SK-MEL-5 (cell line): ENCODE measurements around the gene NUDT13. TPM values are rescaled to one million over a fixed set of nuclear protein-coding genes. Genes with fewer than 3 reads are reported as not detected.
A peak's percentile ranks its signal among the peaks of the same experiment; 100 is the strongest.
"Not testable (repeated sequence)": the region's sequence is repeated elsewhere in the genome, so short reads cannot be mapped to it uniquely, and the experiment has no call there.

Source experiments
- DNase-seq: peaks from one replicate; pipeline ENCODE4 v3.0.0-alpha.2; 2016; ENCODE audit warnings: low read depth, low spot score
- in situ Hi-C: cut with HindIII; loops from 2 replicates; pipeline ENCODE4 v1.10.0; 2016; ENCODE audit warnings: low sequenced_read_pairs, high pct_unique_total_duplicates, low pct_unique_long_range_greater_than_20kb
- total RNA-seq: library from RNA; depleted of rRNA; stranded (reverse); fragments of >200 nt; shearing (Covaris generic); gene quantifications from 2 replicates; pipeline ENCODE4 v1.2.3, GENCODE V29; 2014

NUDT13 gene
- total RNA-seq, 1 experiment from 2014 or later: 2.4 TPM

DNA sequence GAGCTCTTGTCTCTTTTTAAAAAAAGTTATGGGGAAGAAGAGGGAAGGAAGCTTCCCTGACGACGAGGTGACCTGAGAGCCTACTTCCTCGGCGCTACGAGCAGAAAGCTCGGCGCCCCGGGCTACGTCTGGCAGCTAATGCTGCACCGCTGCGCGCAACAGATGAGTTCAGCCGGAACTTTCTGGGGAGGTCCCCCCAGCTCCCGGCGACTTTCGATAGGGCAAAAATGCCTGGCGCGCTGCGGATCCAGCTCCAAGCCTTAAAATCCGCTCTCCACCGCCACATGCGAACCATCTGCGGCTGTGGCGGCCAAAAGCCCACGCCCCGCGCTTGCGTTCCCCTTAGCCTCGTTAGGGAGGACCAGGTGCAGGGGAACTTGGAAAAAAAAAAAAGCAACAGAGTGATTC lies 14.2 kb upstream of the NUDT13 start:
- in situ Hi-C loops: no loop called here

GRCh38 chr10:73096449-73097304 lies 13.6 kb upstream of the NUDT13 start, which contains the start of gene P4HA1:
P4HA1 (minus strand) TSS chr10:73096866; CDS start chr10:73074883, 21,983 bp downstream.
- in situ Hi-C loops: no loop called here
- DNase-seq: peak; percentile 95

More for the DNA sequence above, 14.2 kb upstream of the NUDT13 start:
- DNase-seq: peak; percentile 59

- in situ Hi-C loops: no loop called here
- DNase-seq: no peak
These were observed 13.0 kb upstream of the NUDT13 start for GRCh38 chr10:73097305-73097670.

DNA sequence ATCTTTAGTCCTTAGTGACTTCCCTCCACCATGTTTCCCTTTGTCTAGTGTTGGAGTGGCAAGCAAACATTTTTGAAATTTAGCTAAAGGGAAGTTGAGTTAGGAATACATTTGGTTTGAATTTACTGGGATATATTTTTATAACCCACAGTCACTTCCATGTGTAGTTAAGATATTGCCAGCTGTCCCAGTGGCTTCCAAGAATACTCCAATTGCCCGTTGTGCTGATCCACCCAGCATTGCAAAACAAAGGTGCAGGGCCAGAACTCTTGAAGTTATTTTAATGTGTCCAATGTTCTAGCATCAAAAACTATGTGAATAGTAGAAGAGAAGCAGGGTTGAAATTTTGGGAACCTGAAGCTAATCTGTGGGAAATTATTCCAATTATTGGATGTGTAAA lies 11.1 kb upstream of the NUDT13 start:
- in situ Hi-C loops: no loop called here
- DNase-seq: no peak

DNA sequence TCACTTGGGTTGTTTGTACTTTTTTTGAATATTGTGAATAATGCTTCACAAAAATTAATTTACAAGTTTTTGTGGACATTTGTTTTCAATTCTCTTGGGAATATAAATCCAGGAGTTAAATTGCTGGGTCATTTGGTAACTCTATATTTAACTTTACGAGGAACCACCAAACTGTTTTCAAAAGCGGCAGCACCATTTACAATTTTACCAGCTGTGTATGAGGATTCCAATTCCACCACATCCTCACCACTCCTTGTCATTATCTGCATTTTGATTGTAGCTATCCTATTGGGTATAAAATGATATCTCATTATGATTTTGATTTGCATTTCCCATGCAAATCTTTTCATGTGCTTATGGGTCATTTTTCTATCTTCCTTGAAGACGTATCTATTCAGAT lies 4.0 kb upstream of the NUDT13 start:
- no peak for DNase-seq
- in situ Hi-C loops: no loop called here

- DNase-seq, in situ Hi-C loops: not testable (repeated sequence)
These were observed 1.0 kb upstream of the NUDT13 start for GRCh38 chr10:73109248-73109652.

- DNase-seq, in situ Hi-C loops: not testable (repeated sequence)
These were observed 1.8 kb downstream of the NUDT13 start for GRCh38 chr10:73112032-73112431.

DNA sequence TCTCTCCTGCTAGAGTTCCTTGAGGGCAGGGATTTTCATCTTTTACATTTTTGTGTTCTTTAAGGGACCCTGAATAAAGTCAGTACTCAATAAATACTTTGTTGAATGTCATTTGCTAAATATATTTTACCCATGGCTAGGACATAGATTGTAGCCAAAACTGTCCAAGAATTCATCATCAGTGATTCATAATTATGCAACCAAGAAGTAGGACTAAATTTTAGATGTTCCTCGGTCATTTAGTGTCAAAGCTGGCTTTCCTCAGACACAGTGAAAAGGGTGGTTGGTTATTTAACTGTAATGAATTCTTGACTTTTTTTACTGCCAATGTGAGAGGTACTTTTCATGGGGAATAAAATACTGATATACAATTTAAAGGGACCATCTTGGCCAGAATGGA lies 3.3 kb downstream of the NUDT13 start:
- in situ Hi-C loops: no loop called here
- DNase-seq: no peak

DNA sequence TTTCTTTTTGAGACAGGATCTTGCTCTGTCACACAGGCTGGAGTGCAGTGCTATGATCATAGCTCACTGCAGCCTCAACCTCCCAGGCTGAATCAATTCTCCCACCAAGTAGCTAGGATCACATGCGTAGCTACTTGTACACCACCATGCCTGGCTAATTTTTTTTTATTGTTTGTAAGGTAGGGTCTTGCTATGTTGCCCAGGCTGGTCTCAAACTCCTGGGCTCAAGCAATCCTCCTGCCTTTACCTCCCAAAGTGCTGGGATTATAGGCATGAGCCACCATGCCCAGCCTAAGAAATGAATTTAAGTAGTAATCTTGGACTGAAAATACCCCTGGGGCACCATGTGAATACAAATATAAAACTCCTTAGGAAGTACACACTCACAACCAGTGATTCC lies 5.8 kb downstream of the NUDT13 start:
- DNase-seq: no peak
- in situ Hi-C loops: no loop called here

GRCh38 chr10:73117976-73118743 lies 7.9 kb downstream of the NUDT13 start:
- no peak for DNase-seq
- in situ Hi-C loops: no loop called here

DNA sequence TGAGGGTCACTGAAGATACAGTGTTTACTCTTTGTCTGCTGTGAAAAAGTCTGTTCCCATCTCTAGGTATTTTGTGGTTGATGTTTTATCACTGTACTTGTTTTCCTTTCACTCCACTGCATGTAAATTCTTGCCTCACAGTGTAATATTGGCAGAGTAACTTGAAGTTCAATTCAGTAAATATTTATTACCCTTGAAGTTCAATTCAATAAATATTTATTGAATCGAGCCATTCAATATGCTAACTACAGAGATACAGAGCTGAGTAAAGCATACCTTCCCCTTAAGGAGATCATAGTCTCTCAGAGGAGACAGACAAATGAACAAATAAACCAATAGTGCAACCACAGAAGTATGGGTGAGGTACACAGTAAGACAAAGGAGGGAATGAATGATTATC lies 9.2 kb downstream of the NUDT13 start:
- no peak for DNase-seq
- in situ Hi-C loops: no loop called here

DNA sequence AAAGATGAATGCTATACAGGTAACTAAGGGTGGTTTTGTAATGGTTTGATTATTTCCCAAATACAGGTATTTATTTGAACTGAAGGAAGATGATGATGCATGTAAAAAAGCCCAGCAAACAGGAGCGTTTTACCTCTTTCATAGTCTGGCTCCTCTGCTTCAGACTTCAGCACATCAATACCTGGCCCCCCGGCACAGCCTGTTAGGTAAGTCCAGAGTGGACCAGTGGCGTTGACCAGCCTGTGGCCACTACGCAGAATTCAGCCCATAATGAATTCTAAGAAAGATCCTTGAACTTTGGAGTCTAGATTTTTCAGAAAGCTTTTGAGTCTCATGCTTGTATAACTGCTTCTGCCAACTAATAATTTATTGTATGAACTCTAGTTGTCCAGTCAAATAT lies 9.7 kb downstream of the NUDT13 start:
- no peak for DNase-seq
- in situ Hi-C loops: no loop called here

GRCh38 chr10:73126343-73126742 lies 16.1 kb downstream of the NUDT13 start:
- no peak for DNase-seq
- in situ Hi-C loops: no loop called here

DNA sequence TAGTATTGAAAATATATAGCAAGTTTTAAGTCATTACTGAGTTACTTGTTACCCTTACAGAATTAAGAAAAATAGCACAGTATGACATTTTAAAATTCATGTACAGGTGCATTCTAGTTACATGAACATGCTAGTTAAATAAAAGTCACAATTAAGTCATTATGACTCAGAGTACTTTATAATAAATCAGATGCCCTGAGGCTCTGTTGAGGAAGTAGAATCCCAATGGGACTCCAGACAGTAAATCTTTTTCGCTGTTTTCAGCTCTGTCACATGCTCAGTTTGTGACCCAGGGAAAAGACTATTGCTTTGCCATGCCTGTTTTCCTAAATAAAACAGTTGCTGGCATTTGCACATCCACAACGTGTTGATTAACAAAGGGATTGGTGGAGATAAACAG lies 21.0 kb downstream of the NUDT13 start:
- in situ Hi-C loops: no loop called here
- DNase-seq: peak; percentile 88

DNA sequence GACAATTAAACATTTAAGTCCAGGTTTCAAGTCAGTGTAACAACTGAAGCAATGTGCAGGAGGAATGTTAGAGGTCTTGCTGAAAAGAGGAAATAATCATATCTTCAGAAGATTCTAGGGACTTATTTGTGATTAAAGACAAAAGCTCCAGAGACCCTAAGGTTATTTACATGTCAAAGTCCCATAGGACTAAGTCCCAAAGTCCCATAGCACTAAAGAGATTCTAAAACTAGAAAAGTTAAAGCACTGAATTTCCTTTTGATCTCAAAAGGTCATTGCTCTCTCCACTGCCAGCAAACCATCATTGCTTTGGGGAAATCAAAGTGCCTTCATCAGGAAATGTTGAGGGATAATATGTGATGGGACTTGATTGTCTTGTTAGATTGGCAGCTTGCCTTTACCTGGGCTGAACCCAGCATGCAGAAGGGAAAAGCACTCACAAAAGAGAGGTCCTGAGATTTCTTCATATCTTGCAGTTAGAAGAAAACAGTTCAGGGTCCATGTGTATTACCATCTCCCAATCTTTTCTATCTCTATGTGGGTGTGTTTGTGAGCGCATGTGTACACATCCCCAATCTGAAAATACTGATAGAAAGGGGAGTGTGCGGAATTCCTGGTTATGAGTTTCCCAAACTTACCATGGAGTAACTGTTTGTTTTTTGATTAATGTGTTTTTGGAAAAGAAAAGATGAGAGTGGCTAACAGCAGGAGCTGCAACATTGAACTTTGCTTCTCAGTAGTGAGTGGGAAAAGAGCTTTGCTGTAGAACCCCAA lies 21.8 kb downstream of the NUDT13 start:
- DNase-seq: peak; percentile 2
- in situ Hi-C loops: no loop called here

- in situ Hi-C loops: no loop called here
- no peak for DNase-seq
These were observed 24.5 kb downstream of the NUDT13 start for GRCh38 chr10:73134727-73135126.

DNA sequence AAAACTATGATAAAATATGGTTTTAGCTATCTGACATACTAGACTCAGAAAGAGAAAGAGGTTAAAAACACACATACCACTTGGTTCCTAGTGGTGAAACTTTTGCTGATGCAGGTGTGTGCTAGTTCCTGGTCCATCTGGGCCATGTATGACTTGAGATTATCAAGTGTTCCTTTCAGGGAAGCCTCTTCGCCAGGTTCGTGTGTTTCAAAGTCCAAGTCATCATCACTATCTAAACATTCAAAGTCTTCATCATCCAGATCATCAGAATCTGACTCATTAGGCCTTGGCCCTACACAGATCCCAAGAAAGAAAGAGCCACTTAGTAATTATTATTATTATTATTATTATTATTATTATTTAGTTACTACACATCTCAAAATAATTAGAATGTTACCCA lies 26.4 kb downstream of the NUDT13 start:
- in situ Hi-C loops: no loop called here
- no peak for DNase-seq

GRCh38 chr10:73139251-73139650 lies 29.0 kb downstream of the NUDT13 start:
- peak; percentile 77 for DNase-seq
- in situ Hi-C loops: no loop called here
